Fibroblast of upper back skin (primary cell): Measurements from ENCODE around the gene LPAR4.
A peak's percentile ranks its signal among the peaks of the same experiment; 100 is the strongest.
"Not testable (repeated sequence)": the region's sequence is repeated elsewhere in the genome, so short reads cannot be mapped to it uniquely, and the experiment has no call there.

ENCODE experiments used
- DNase-seq: peaks from one replicate; pipeline ENCODE4 v3.0.0-alpha.2; 2013

Gene LPAR4, protein sequence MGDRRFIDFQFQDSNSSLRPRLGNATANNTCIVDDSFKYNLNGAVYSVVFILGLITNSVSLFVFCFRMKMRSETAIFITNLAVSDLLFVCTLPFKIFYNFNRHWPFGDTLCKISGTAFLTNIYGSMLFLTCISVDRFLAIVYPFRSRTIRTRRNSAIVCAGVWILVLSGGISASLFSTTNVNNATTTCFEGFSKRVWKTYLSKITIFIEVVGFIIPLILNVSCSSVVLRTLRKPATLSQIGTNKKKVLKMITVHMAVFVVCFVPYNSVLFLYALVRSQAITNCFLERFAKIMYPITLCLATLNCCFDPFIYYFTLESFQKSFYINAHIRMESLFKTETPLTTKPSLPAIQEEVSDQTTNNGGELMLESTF

DNA sequence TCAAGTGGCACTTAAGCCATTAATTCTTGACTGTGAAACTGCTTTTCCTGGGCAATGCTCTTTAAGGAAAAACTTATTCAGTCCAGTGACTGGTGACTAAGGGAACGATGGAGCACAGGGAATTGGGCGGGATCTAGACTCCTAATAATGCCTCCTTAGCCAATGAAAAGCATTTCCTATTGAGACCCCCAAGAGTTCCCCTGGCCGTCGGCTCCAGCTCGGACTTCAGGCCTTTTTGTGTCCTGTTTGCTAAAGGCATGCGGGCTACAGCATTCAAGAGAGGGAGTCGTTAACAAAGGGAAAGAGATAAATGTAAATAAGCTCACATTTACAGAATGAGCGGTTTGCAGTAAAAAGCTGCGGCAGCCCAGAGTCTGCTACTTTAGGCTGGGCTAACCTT lies at the start of gene LPAR4:
Gene LPAR4 (plus strand): TSS at position 232 of the 400 bp plus-strand sequence. CDS start 7,150 bp downstream, outside the sequence.
- DNase-seq: peak; percentile 43

DNA sequence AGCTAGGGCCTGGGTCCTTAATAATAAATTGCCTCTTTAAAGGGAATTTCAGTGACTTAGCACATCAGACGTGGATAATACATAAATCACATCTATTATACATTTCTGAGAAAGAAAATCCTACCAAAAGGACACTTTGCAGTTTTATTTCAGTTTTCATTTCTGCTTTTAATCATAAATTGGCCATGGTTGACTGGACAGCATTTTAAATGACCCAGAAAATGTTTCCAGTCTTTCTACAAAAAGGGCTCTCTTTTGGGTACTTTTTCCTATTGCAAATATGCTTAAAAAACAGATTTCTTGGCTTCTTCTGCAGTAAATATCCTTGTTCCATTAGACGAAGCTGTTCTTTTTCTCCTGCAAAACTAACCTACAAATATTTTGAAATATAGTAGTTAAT lies 41.4 kb upstream of the LPAR4 start:
- no peak for DNase-seq

DNA sequence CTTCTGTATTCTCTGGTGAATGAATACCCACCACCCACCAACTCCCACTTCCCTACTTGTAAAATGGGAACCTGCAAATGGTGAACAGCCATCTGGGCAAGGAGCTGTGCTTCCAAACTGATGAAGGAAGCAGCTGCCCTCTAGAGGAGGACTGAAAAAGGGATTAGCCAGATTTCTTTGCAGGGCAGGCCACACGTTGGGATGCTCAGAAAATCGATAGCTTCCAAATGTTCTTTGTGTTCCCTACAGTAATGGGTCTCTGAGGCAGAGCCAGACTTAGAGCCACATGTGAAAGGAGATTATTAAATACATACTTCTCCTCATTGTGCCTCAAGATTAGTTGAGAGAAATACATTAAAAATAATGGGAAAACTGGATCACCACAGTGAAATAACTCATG lies 39.3 kb upstream of the LPAR4 start:
- DNase-seq: peak; percentile 44

DNA sequence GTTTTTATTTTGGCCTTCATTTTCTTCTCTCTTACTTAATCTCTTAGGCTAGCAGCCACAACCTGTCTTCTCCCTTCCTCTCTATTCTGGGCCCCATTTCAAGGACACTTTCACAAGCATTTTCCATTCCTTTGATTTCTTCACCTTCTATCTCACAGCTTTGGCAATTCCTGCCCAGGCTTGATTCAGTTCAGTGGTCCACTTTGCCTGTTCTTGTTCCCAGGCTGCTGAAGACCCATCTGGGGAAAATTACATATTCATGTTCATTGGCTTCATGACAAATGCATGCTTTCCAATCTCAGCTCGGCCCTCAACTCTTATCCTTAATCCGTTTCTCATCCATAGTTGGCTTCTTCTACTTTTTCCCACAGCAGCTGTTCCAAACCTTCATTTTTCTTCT lies 38.7 kb upstream of the LPAR4 start:
- DNase-seq: peak; percentile 31

DNA sequence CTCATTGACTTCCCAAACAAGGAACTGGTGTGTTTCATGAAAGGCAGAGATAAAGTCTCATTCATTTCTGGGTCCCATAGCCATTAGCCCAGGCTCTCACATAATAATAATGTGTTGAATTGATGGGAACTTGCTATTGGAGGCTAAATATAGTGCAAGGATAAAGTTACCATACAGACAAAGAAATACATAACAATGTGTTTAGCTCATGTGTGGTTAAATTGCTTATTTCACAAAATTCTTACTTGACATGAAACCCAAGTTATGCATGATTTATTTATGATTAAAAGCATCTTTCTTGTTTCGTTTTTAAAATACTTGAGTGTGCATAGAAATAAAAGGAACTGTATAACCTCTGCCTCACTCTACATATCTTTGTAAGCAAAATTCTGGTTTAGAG lies 37.3 kb upstream of the LPAR4 start:
- peak; percentile 65 for DNase-seq

DNA sequence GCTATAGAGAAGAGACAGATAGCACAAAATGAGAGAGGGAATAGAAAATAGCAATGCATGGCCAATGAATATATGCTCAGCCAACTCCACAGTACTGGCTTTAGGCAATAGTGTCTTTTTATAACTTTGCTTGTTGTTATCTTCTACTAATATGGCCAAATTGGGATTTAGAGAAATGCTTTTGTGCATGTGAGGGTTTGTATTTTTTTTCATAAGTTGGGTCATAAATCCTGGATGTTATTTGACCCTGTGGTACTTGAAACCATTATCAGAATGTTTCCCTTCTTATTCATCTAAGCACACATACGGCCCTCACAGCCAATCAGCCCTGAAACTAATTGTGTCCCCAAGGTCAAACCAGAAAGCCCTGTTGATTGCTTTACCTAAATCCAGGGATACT lies 35.2 kb upstream of the LPAR4 start:
- peak; percentile 51 for DNase-seq

DNA sequence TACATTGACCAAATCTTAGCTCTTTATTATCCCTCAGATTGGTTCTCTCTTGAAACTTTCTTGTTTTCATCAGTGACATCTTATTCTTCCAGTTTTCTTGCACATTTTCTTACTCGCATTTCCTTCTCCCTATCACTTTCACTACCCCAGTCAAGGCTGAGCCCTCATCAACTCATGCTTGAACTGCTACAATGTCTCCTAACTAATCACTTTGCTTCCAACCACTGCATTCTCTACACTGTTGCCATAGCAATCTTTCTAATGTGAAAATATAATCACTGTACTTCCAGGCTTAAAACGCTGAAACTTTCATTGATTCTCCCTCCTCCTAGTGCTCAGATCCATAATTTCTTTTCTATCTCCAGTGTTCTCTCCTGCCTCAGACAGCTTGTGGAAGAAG lies 22.2 kb upstream of the LPAR4 start:
- DNase-seq: no peak

DNA sequence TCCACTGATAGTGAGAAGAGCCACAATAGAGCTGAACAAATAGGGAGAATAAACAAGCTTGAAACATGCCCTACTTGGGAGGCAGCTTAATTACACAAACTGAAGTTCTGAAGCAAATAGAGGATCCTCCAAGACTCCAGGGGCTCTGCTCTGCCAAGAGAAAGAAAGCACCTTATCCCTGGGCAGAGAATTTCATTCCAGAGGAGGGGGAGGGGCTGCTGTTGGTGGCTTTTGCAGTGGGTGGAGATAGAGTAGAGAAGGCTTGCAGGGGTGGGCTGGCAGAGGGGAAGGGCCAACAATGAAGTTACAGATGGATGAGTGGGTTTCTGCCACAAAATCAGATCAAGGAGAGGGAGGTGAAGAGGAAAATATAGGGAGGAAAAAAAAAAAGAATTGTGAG lies 1.0 kb upstream of the LPAR4 start:
- no peak for DNase-seq

DNA sequence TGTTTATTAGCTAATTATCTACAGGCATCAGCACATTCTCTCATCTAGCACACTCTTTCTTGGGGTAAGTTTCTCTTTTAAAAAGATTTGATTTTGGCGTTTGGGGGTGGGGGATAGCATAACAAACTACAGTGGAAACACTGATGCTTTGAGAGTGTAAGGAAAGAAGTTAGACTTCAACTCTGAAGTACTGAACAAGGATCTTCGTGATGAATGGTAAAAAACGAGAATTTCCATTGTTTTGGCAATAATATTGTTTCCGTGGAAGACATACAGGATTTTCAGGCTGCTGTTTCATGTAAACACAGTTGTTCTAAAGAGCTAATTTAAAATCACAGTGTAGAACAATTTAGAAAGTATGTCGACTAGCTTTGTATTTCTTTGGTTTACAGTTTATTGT lies 451 bp downstream of the LPAR4 start:
- DNase-seq: no peak

DNA sequence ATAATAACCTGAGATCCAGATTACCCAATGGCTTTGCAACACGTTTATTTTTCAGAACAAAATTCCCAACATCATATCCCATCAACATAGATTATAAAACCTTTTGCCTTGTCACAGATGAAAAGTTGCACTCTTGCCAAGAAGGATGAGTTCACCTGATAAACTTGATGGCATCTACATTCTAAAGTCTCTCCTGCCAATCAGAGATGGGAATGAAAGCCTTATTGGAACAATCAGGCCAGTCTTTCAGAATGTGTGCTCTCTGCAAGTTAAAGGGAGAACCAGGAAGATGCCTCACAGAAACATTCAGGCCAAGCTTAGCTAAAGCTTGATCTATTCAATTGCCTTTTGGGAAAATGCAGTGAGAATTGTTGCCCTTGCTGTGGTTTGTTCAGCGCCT lies 1.3 kb downstream of the LPAR4 start:
- DNase-seq: peak; percentile 1

DNA sequence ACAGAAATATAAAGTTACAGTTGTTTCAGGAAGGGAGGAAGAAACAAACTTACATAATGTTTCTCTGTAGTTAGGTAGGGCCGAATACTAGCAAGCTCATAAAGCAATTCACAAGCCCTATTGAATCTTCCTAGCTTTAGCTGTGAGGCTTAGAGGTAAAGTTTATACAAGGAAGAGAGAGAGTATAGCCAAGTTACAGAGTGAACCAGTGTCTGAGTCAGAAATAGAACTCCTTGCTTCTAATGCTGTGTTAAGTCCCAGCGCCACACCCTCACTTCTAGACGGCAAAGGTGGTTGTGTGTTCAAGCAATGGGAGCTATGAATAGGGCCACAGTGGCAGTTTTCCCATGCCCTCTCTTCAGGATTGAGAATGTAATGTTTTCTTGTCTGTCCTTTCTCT lies 6.1 kb downstream of the LPAR4 start:
- DNase-seq: no peak

DNA sequence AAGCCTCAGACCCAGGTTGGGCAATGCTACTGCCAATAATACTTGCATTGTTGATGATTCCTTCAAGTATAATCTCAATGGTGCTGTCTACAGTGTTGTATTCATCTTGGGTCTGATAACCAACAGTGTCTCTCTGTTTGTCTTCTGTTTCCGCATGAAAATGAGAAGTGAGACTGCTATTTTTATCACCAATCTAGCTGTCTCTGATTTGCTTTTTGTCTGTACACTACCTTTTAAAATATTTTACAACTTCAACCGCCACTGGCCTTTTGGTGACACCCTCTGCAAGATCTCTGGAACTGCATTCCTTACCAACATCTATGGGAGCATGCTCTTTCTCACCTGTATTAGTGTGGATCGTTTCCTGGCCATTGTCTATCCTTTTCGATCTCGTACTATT lies 7.4 kb downstream of the LPAR4 start:
- DNase-seq: no peak

DNA sequence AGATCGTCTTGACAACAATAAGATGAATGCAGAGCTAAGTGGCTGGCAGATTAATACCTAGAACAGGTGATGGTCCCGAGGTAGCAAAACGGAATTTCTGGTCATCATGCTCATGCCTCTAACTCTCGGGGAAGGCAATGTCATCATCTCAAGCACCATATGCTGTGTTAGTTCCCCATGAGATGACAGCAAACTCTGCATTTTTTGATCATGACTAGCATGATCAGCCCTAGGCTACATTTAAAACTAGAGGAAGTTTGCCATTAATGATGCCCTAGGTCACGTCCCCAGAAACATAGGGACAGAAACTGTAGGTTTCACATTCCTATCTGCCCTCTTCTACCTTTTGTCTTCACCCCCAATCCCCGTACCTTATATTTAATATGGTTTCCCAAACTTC lies 11.6 kb downstream of the LPAR4 start:
- DNase-seq: no peak

DNA sequence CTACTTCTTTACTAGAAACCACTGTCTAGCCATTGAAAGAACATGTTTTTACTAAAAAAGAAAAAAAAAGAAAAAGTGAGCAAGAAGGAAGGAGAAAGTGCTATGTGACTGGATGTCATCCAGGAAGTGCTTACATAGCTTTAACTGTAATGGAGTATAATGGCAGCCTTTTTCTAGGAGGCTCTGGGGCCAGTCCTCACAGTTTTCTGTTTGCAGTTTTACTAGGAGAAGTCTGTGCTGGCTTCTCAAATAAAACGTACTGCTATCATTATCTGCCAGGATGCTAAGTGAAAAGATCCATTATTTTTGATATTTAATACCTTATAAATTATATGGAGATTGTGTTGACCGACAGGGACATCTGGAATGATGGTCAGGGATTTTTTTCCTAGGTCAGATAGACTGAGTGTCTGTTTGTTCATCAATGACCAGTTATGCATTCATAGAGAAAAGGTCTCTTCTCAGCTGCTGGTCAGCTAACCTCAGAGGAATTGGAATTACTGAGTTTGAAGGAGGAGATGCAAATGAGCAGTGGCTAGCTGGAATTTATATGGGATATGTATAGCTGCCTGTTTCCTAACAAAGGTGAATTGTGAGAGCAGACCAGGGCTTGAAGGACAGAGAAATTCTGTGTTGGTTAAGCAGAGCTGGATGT lies 21.7 kb downstream of the LPAR4 start:
- DNase-seq: no peak

DNA sequence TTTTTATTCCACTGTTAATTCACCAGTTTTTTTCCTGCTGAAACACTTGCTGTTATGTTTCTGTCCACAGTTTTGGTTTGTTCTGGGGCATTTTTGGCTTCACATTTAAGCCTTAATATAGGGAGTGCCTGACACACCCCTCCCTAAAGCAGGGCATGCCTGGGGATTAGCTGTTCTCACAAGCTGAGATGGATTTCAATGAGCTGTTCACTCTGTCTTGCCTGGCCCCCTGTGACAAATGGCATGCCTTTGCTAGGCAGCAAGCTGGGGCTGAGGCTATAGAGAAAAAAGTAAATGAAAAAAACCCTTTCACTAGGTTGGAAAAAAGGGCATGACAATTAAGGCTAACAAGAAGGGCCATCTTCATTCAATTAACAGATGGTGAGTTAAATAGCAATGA lies 22.4 kb downstream of the LPAR4 start:
- DNase-seq: no peak

DNA sequence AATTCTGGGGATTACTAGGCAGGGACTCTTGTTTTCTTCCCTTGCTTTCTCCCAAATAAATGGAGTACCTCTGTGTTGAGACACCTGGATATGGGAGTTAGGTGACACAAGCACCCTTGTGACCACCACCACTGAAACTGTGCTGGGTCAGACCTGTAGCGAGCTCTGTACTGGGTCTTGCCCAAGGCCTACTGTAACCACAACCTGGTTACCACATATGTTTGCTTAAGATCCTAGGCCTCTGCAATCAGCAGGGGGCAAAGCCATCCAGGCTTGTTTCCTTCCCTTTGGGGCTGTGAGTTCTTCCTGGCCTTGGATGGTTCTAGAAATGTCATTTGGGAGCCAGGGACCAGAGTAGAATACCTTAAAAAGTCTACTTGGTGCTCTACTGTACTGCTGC lies 49.4 kb downstream of the LPAR4 start:
- DNase-seq: no peak

DNA sequence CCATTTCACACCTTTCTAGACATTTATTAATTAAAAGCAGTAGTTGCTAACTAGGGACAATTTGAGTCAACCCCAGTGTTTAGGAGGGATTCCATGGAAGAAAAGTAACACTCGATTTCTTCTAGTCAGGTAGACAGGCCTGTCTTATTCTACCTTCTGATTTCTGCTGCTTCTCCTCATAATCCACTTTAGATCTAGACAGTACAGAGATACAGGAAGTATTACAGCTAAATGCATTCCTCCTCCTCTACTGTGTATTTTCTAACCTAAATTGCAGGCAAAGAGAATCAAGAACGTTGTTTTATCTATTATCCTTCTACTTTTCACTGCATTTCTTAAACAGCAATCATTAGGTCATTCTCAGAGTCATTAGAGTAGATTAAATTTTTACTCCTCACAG lies 52.6 kb downstream of the LPAR4 start:
- DNase-seq: no peak

DNA sequence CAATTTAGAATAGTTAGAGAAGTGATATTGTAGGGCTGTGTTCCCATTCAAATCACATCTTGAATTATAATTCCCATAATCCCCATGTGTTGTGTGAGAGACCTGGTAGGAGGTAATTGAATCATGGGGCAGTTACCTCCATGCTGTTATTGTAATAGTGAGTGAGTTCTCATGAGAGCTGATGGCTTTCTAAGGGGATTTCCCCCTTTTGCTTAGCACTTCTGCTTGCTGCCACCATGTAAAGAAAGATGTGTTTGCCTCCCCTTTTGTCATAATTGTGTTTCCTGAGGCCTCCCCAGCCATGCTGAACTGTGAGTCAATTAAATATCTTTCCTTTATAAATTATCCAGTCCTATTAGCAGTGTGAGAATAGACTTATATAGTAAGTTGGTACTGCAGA lies 53.2 kb downstream of the LPAR4 start:
- no peak for DNase-seq

DNA sequence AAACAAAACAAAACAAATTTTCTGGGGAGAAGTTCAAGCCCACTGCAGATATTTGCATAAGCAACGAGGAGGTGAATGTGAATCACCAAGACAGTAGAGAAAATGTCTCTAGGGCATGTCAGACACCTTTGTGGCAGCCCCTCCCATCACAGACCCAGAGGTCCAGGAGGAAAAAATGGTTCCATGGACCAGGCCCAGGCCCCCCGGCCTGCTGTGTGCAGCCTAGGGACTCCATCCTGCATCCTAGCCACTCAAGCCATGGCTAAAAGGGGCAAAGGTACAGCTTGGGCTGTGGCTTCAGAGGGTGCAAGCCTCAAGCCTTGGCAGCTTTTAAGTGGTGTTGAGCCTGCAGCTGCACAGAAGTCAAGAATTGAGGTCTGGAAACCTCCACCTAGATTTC lies 54.0 kb downstream of the LPAR4 start:
- DNase-seq: no peak

DNA sequence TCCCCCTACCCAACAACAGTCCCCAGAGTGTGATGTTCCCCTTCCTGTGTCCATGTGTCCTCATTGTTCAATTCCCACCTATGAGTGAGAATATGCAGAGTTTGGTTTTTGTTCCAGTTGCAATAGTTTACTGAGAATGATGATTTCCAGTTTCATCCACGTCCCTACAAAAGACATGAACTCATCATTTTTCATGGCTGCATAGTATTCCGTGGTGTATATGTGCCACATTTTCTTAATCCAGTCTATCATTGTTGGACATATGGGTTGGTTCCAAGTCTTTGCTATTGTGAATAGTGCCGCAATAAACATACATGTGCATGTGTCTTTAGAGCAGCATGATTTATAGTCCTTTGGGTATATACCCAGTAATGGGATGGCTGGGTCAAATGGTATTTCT lies 55.0 kb downstream of the LPAR4 start:
- DNase-seq: not testable (repeated sequence)
